ENCODE results near the gene SLC46A1. TPM values are rescaled to one million over a fixed set of nuclear protein-coding genes. Genes with fewer than 3 reads are reported as not detected.

Gene SLC46A1
- total and polyA plus RNA-seq, 2 of the 8 experiments (the other 6 are each of a cell fraction or from before 2014, with no cell fraction given) = 5.3 to 8.7 TPM

DNA sequence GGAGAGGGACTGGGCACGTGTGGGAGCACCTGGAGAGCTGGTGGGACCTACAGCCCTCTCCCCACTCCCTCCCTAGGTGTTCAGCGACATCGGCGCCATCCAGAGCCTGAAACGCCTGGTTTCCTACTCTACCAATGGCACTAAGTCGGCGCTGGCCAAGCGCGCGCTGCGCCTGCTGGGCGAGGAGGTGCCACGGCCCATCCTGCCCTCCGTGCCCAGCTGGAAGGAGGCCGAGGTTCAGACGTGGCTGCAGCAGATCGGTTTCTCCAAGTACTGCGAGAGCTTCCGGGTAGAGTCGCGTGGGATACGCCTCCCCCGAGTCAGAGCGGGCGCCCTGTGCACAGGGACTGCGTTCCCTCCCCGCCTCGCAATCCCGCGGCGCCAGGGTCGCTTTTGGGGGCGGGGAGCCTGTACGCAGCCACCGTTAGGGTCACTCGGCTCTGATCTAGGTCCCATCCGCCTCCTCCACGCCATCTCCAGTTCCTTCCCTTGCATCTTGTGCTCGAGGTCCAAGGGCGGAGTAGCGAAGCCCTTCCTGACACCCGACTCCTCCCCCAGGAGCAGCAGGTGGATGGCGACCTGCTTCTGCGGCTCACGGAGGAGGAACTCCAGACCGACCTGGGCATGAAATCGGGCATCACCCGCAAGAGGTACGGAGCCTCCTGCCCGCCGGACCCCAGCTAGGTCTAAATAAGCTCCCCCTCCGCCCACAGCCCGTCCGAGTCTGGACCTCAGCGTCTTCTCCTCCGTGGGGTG lies 21.6 kb downstream of the SLC46A1 start (continued):
- TF ChIP-seq FOSL1 (IDR thresholded peaks at IDR 0.05; ENCODE audit: insufficient read depth, low read depth, low read length) (no peak), NANOG (IDR thresholded peaks at IDR 0.05; ENCODE audit: insufficient read depth, low read depth, low read length, poor library complexity, severe bottlenecking) (no peak), GTF2F1 (IDR thresholded peaks at IDR 0.05; ENCODE audit: borderline replicate concordance, low read depth, low read length) (no peak), TAF7 (optimal IDR thresholded peaks at IDR 0.05; ENCODE audit: borderline replicate concordance, low read depth, low read length) (no peak), EP300 (IDR thresholded peaks at IDR 0.05; ENCODE audit: borderline replicate concordance in 1 of 2, low read depth in 2 of 2, low read length in 2 of 2) (no peak), POLR2A (IDR thresholded peaks at IDR 0.05; ENCODE audit: control extremely low read depth in 1 of 2, low read depth in 2 of 2, low read length in 2 of 2) (0 out of 3 replicates have a peak, but pooled peaks of 1 of the 2 experiments have one; percentile 37), SRF (IDR thresholded peaks at IDR 0.05; ENCODE audit: low read depth, low read length) (no peak), TCF12 (IDR thresholded peaks at IDR 0.05; ENCODE audit: low read depth, low read length) (no peak), CREB1 (IDR thresholded peaks at IDR 0.05) (peak; percentile 69), PHF8 (conservative IDR thresholded peaks at IDR 0.05; ENCODE audit: low read depth, low read length) (0 out of 2 replicates have a peak, but pooled peaks have one; percentile 21), BCL11A (IDR thresholded peaks at IDR 0.05; ENCODE audit: low read depth in 2 of 2, low read length in 2 of 2) (no peak), ZNF274 (IDR thresholded peaks at IDR 0.05; ENCODE audit: borderline replicate concordance, extremely low read depth, low read length) (no peak), SIX5 (IDR thresholded peaks at IDR 0.05; ENCODE audit: low read depth, low read length) (no peak), BRCA1 (IDR thresholded peaks at IDR 0.05; ENCODE audit: low read depth, low read length) (no peak), BACH1 (IDR thresholded peaks at IDR 0.05; ENCODE audit: low read length) (no peak), ASH2L (IDR thresholded peaks at IDR 0.05; ENCODE audit: low read length) (peak; percentile 80), RAD21 (IDR thresholded peaks at IDR 0.05 in 1 of 2, conservative IDR thresholded peaks at IDR 0.05 in 1 of 2; ENCODE audit: low read depth in 2 of 2, low read length in 2 of 2) (no peak), RXRA (IDR thresholded peaks at IDR 0.05; ENCODE audit: insufficient read depth, low read depth, low read length) (no peak), POLR2AphosphoS5 (IDR thresholded peaks at IDR 0.05; ENCODE audit: low read depth, low read length) (no peak; the same call in 1 of the 2 replicates), EZH2 (IDR thresholded peaks at IDR 0.05; ENCODE audit: low read depth, low read length, severe bottlenecking) (peak; percentile 81)
- TF ChIP-seq, protein P1, sequence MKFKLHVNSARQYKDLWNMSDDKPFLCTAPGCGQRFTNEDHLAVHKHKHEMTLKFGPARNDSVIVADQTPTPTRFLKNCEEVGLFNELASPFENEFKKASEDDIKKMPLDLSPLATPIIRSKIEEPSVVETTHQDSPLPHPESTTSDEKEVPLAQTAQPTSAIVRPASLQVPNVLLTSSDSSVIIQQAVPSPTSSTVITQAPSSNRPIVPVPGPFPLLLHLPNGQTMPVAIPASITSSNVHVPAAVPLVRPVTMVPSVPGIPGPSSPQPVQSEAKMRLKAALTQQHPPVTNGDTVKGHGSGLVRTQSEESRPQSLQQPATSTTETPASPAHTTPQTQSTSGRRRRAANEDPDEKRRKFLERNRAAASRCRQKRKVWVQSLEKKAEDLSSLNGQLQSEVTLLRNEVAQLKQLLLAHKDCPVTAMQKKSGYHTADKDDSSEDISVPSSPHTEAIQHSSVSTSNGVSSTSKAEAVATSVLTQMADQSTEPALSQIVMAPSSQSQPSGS (IDR thresholded peaks at IDR 0.05; ENCODE audit: low read length) = no peak
